ENCODE data around the gene CCDC185.

DNA sequence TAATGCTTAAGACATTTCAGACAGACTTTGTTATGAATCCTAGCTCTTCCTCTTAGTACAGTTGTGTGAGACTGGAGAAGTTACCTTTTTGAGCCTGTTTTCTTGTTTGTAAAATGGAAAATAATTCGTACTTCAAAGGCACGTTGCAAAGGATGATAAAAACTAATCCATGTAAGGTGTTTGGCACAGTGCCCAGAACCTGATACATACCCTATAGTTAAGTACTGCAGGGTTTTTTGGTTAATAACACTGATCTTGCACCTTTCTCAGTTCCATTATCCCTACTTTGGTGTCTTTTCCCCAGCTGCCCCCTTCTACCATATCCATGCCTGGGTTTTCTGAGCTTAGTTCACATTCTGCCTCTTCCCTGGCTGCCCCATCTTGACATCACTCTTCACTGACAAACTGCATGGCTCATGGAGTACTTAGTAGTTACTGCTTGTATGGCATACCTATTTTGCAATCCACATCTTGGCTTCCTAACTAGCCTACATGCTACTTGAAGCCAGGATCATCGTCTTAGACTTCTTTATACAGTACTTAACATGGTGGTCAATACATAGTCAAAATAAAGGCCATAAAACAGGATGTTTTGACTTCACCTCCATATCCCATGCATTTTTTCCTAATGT, 10.1 kb downstream of the CCDC185 start:
- TF ChIP-seq, protein P1, sequence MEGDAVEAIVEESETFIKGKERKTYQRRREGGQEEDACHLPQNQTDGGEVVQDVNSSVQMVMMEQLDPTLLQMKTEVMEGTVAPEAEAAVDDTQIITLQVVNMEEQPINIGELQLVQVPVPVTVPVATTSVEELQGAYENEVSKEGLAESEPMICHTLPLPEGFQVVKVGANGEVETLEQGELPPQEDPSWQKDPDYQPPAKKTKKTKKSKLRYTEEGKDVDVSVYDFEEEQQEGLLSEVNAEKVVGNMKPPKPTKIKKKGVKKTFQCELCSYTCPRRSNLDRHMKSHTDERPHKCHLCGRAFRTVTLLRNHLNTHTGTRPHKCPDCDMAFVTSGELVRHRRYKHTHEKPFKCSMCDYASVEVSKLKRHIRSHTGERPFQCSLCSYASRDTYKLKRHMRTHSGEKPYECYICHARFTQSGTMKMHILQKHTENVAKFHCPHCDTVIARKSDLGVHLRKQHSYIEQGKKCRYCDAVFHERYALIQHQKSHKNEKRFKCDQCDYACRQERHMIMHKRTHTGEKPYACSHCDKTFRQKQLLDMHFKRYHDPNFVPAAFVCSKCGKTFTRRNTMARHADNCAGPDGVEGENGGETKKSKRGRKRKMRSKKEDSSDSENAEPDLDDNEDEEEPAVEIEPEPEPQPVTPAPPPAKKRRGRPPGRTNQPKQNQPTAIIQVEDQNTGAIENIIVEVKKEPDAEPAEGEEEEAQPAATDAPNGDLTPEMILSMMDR (IDR thresholded peaks at IDR 0.05) = no peak
- TF ChIP-seq POLR2A (IDR thresholded peaks at IDR 0.05) = no peak

Data from testis (tissue), 2 donors.